Fibroblast of upper back skin (primary cell): ENCODE data around the gene MRPL40.

Experiments
- DNase-seq: peaks from one replicate; pipeline ENCODE4 v3.0.0-alpha.2; 2013

The MRPL40 gene

DNA sequence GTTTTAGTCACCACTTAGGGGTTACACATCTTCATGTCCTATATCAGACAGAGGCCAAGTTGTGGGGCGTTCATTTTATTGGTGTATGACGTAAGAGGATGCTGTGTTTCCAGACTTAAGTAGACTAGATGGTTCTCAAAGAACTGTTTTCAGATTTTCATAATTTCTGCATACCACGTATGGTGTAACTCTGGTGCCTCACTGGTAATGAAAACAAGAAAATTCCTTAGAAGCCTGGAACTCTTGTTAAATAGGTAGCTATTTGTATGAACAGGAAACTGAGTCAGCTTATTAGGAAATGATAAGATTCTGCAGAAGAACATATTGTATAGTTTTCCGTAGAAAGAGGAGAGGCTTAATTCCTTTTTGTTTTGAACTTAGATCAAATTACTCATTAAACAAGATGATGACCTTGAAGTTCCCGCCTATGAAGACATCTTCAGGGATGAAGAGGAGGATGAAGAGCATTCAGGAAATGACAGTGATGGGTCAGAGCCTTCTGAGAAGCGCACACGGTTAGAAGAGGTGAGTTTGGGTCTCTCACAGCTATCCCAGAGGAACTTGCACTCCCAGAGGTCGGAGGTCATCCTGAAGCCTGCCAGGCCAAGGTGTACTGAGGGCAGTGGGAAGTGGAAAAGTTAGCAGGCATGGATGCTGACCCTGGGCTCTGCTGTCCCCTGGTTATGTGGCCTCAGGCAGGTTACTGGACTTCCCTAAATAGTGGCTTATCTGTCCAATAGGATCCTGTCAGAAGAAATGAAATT, 51.3 kb downstream of the MRPL40 start:
- no peak for DNase-seq
